GM21786 (cell line): ENCODE data around the gene PKHD1.
"Not testable (repeated sequence)": the region's sequence is repeated elsewhere in the genome, so short reads cannot be mapped to it uniquely, and the experiment has no call there.

ENCODE experiments used
- ATAC-seq: cut with Tn5 transposase; IDR thresholded peaks from one replicate; pipeline ENCODE4 v1.9.1; 2021; ENCODE audit not compliant: unreplicated experiment

The PKHD1 gene

GRCh38 chr6:51934098-51934497 is 153.3 kb downstream of the PKHD1 start:
- ATAC-seq: no peak

- ATAC-seq: no peak
Observed at GRCh38 chr6:51932956-51933355, 154.5 kb downstream of the PKHD1 start.

- ATAC-seq: no peak
Observed at GRCh38 chr6:51930602-51931001, 156.8 kb downstream of the PKHD1 start.

- ATAC-seq: no peak
Observed at GRCh38 chr6:51929934-51930574, 157.4 kb downstream of the PKHD1 start.

GRCh38 chr6:51928320-51928719 is 159.1 kb downstream of the PKHD1 start:
- ATAC-seq: peak; percentile 81

- ATAC-seq: no peak
Observed at GRCh38 chr6:51927450-51927849, 160.0 kb downstream of the PKHD1 start.

GRCh38 chr6:51926125-51926524 is 161.3 kb downstream of the PKHD1 start:
- ATAC-seq: no peak

GRCh38 chr6:51922479-51922878 is 164.9 kb downstream of the PKHD1 start:
- not testable (repeated sequence) for ATAC-seq

- ATAC-seq: not testable (repeated sequence)
Observed at GRCh38 chr6:51918347-51918746, 169.1 kb downstream of the PKHD1 start.

GRCh38 chr6:51915098-51915497 is 172.3 kb downstream of the PKHD1 start:
- ATAC-seq: no peak

GRCh38 chr6:51913265-51913664 is 174.1 kb downstream of the PKHD1 start:
- ATAC-seq: no peak

GRCh38 chr6:51910851-51911250 is 176.6 kb downstream of the PKHD1 start:
- no peak for ATAC-seq

GRCh38 chr6:51908243-51908642 is 179.2 kb downstream of the PKHD1 start:
- no peak for ATAC-seq

GRCh38 chr6:51901766-51902764 is 185.3 kb downstream of the PKHD1 start:
- ATAC-seq: no peak

GRCh38 chr6:51893366-51893765 is 194.0 kb downstream of the PKHD1 start:
- ATAC-seq: no peak

GRCh38 chr6:51892750-51893149 is 194.7 kb downstream of the PKHD1 start:
- ATAC-seq: no peak

GRCh38 chr6:51892339-51892738 is 195.1 kb downstream of the PKHD1 start:
- no peak for ATAC-seq

GRCh38 chr6:51891784-51892183 is 195.6 kb downstream of the PKHD1 start:
- ATAC-seq: no peak

GRCh38 chr6:51887859-51888258 is 199.6 kb downstream of the PKHD1 start:
- no peak for ATAC-seq

GRCh38 chr6:51885957-51886356 is 201.5 kb downstream of the PKHD1 start:
- no peak for ATAC-seq

- no peak for ATAC-seq
Observed at GRCh38 chr6:51868591-51869355, 218.6 kb downstream of the PKHD1 start.
